ENCODE results near the gene PRKAA1.
"Not testable (repeated sequence)": the region's sequence is repeated elsewhere in the genome, so short reads cannot be mapped to it uniquely, and the experiment has no call there.

Gene PRKAA1

GRCh38 chr5:40790947-40791593, 7.1 kb downstream of the PRKAA1 start:
- Histone ChIP-seq H3K36me3 (ENCODE audit: insufficient read depth, low read depth, low read length) (peaks cover 10% of the 10 kb centered on the region; the same call in 1 of the 2 replicates), H3K4me3 (ENCODE audit: low read length) (no peak overlapping the region), H3K9me3 (ENCODE audit: insufficient read depth, low read depth, low read length) (no peaks in the 10 kb centered on the region; the same call in 1 of the 2 replicates), H3K4me1 (ENCODE audit: insufficient read depth, low read length) (no peaks in the 10 kb centered on the region), H3K27ac (ENCODE audit: low read length) (no peak overlapping the region), H3K27me3 (ENCODE audit: insufficient read depth, low read length) (no peaks in the 10 kb centered on the region), H3K9ac (ENCODE audit: low read depth, low read length) (no peak overlapping the region)

- not testable (repeated sequence) for H3K27me3 ChIP-seq (ENCODE audit: insufficient read depth, low read length); H3K36me3 ChIP-seq (ENCODE audit: insufficient read depth, low read depth, low read length); H3K9ac ChIP-seq (ENCODE audit: low read depth, low read length); H3K9me3 ChIP-seq (ENCODE audit: insufficient read depth, low read depth, low read length); H3K4me3 ChIP-seq (ENCODE audit: low read length); H3K27ac ChIP-seq (ENCODE audit: low read length); H3K4me1 ChIP-seq (ENCODE audit: insufficient read depth, low read length)
These were observed 9.2 kb downstream of the PRKAA1 start for GRCh38 chr5:40788941-40789340.

- no peaks in the 10 kb centered on the region for H3K4me1 ChIP-seq (ENCODE audit: insufficient read depth, low read length)
- no peak overlapping the region for H3K9ac ChIP-seq (ENCODE audit: low read depth, low read length)
- H3K27ac ChIP-seq (ENCODE audit: low read length) = no peak overlapping the region
- no peaks in the 10 kb centered on the region; the same call in 1 of the 2 replicates for H3K9me3 ChIP-seq (ENCODE audit: insufficient read depth, low read depth, low read length)
- H3K27me3 ChIP-seq (ENCODE audit: insufficient read depth, low read length) = no peaks in the 10 kb centered on the region
- 0 out of 2 replicates have a peak, but pooled peaks cover 4% of the 10 kb centered on the region for H3K36me3 ChIP-seq (ENCODE audit: insufficient read depth, low read depth, low read length)
- no peak overlapping the region for H3K4me3 ChIP-seq (ENCODE audit: low read length)
These were observed 10.2 kb downstream of the PRKAA1 start for GRCh38 chr5:40787986-40788385.

- not testable (repeated sequence) for H3K4me1 ChIP-seq (ENCODE audit: insufficient read depth, low read length); H3K36me3 ChIP-seq (ENCODE audit: insufficient read depth, low read depth, low read length); H3K9me3 ChIP-seq (ENCODE audit: insufficient read depth, low read depth, low read length); H3K27ac ChIP-seq (ENCODE audit: low read length); H3K4me3 ChIP-seq (ENCODE audit: low read length); H3K27me3 ChIP-seq (ENCODE audit: insufficient read depth, low read length); H3K9ac ChIP-seq (ENCODE audit: low read depth, low read length)
These were observed 11.5 kb downstream of the PRKAA1 start for GRCh38 chr5:40786664-40787063.

- Histone ChIP-seq H3K9me3 (ENCODE audit: insufficient read depth, low read depth, low read length) (no peaks in the 10 kb centered on the region; the same call in 1 of the 2 replicates), H3K27me3 (ENCODE audit: insufficient read depth, low read length) (no peaks in the 10 kb centered on the region), H3K9ac (ENCODE audit: low read depth, low read length) (no peak overlapping the region), H3K4me1 (ENCODE audit: insufficient read depth, low read length) (no peaks in the 10 kb centered on the region), H3K4me3 (ENCODE audit: low read length) (no peak overlapping the region), H3K27ac (ENCODE audit: low read length) (no peak overlapping the region), H3K36me3 (ENCODE audit: insufficient read depth, low read depth, low read length) (0 out of 2 replicates have a peak, but pooled peaks cover 4% of the 10 kb centered on the region)
These were observed 13.3 kb downstream of the PRKAA1 start for GRCh38 chr5:40784916-40785315.

GRCh38 chr5:40784027-40784653, 14.0 kb downstream of the PRKAA1 start:
- no peak overlapping the region for H3K4me3 ChIP-seq (ENCODE audit: low read length)
- 0 out of 2 replicates have a peak, but pooled peaks cover 4% of the 10 kb centered on the region for H3K36me3 ChIP-seq (ENCODE audit: insufficient read depth, low read depth, low read length)
- no peaks in the 10 kb centered on the region for H3K4me1 ChIP-seq (ENCODE audit: insufficient read depth, low read length)
- H3K9ac ChIP-seq (ENCODE audit: low read depth, low read length) = no peak overlapping the region; the same call in 1 of the 2 replicates
- no peak overlapping the region for H3K27ac ChIP-seq (ENCODE audit: low read length)
- H3K9me3 ChIP-seq (ENCODE audit: insufficient read depth, low read depth, low read length) = no peaks in the 10 kb centered on the region; the same call in 1 of the 2 replicates
- no peaks in the 10 kb centered on the region for H3K27me3 ChIP-seq (ENCODE audit: insufficient read depth, low read length)

GRCh38 chr5:40781843-40782409, 16.2 kb downstream of the PRKAA1 start:
- Histone ChIP-seq H3K4me1 (ENCODE audit: insufficient read depth, low read length) (no peaks in the 10 kb centered on the region), H3K9me3 (ENCODE audit: insufficient read depth, low read depth, low read length) (no peaks in the 10 kb centered on the region), H3K9ac (ENCODE audit: low read depth, low read length) (no peak overlapping the region), H3K4me3 (ENCODE audit: low read length) (no peak overlapping the region), H3K36me3 (ENCODE audit: insufficient read depth, low read depth, low read length) (peaks cover 8% of the 10 kb centered on the region; the same call in 1 of the 2 replicates), H3K27ac (ENCODE audit: low read length) (no peak overlapping the region), H3K27me3 (ENCODE audit: insufficient read depth, low read length) (no peaks in the 10 kb centered on the region)

- Histone ChIP-seq H3K4me1 (ENCODE audit: insufficient read depth, low read length) (no peaks in the 10 kb centered on the region), H3K27ac (ENCODE audit: low read length) (no peak overlapping the region), H3K36me3 (ENCODE audit: insufficient read depth, low read depth, low read length) (peaks cover 14% of the 10 kb centered on the region), H3K9ac (ENCODE audit: low read depth, low read length) (no peak overlapping the region), H3K4me3 (ENCODE audit: low read length) (no peak overlapping the region), H3K9me3 (ENCODE audit: insufficient read depth, low read depth, low read length) (no peaks in the 10 kb centered on the region), H3K27me3 (ENCODE audit: insufficient read depth, low read length) (no peaks in the 10 kb centered on the region)
These were observed 17.3 kb downstream of the PRKAA1 start for GRCh38 chr5:40780858-40781257.

- no peak overlapping the region for H3K4me3 ChIP-seq (ENCODE audit: low read length)
- H3K9me3 ChIP-seq (ENCODE audit: insufficient read depth, low read depth, low read length) = no peaks in the 10 kb centered on the region
- H3K4me1 ChIP-seq (ENCODE audit: insufficient read depth, low read length) = no peaks in the 10 kb centered on the region
- H3K27ac ChIP-seq (ENCODE audit: low read length) = no peak overlapping the region
- H3K9ac ChIP-seq (ENCODE audit: low read depth, low read length) = no peak overlapping the region
- H3K27me3 ChIP-seq (ENCODE audit: insufficient read depth, low read length) = no peaks in the 10 kb centered on the region
- H3K36me3 ChIP-seq (ENCODE audit: insufficient read depth, low read depth, low read length) = peaks cover 21% of the 10 kb centered on the region
These were observed 18.0 kb downstream of the PRKAA1 start for GRCh38 chr5:40780199-40780598.

- Histone ChIP-seq H3K27me3 (ENCODE audit: insufficient read depth, low read length) (no peaks in the 10 kb centered on the region), H3K4me1 (ENCODE audit: insufficient read depth, low read length) (no peaks in the 10 kb centered on the region), H3K36me3 (ENCODE audit: insufficient read depth, low read depth, low read length) (peaks cover 27% of the 10 kb centered on the region), H3K4me3 (ENCODE audit: low read length) (no peak overlapping the region), H3K9me3 (ENCODE audit: insufficient read depth, low read depth, low read length) (no peaks in the 10 kb centered on the region), H3K27ac (ENCODE audit: low read length) (no peak overlapping the region), H3K9ac (ENCODE audit: low read depth, low read length) (no peak overlapping the region)
These were observed 18.6 kb downstream of the PRKAA1 start for GRCh38 chr5:40779561-40779960.

- no peaks in the 10 kb centered on the region for H3K4me1 ChIP-seq (ENCODE audit: insufficient read depth, low read length)
- H3K36me3 ChIP-seq (ENCODE audit: insufficient read depth, low read depth, low read length) = peaks cover 41% of the 10 kb centered on the region
- H3K27ac ChIP-seq (ENCODE audit: low read length) = no peak overlapping the region
- H3K9me3 ChIP-seq (ENCODE audit: insufficient read depth, low read depth, low read length) = no peaks in the 10 kb centered on the region
- no peaks in the 10 kb centered on the region for H3K27me3 ChIP-seq (ENCODE audit: insufficient read depth, low read length)
- no peak overlapping the region for H3K9ac ChIP-seq (ENCODE audit: low read depth, low read length)
- H3K4me3 ChIP-seq (ENCODE audit: low read length) = no peak overlapping the region
These were observed 20.0 kb downstream of the PRKAA1 start for GRCh38 chr5:40778133-40778532.

GRCh38 chr5:40776658-40776977, 21.6 kb downstream of the PRKAA1 start:
- Histone ChIP-seq H3K4me1 (ENCODE audit: insufficient read depth, low read length) (no peaks in the 10 kb centered on the region), H3K27ac (ENCODE audit: low read length) (no peak overlapping the region), H3K36me3 (ENCODE audit: insufficient read depth, low read depth, low read length) (peaks cover 55% of the 10 kb centered on the region), H3K9ac (ENCODE audit: low read depth, low read length) (no peak overlapping the region), H3K9me3 (ENCODE audit: insufficient read depth, low read depth, low read length) (no peaks in the 10 kb centered on the region), H3K4me3 (ENCODE audit: low read length) (no peak overlapping the region), H3K27me3 (ENCODE audit: insufficient read depth, low read length) (no peaks in the 10 kb centered on the region)

Measured in iPS-20b (cell line).